ENCODE measurements around the gene TEKT1. TPM values are rescaled to one million over a fixed set of nuclear protein-coding genes. Genes with fewer than 3 reads are reported as not detected.
"Not testable (repeated sequence)": the region's sequence is repeated elsewhere in the genome, so short reads cannot be mapped to it uniquely, and the experiment has no call there.

Gene TEKT1
- polyA plus RNA-seq (2011; rRNA removed) (not detected in 2 replicates), polyA plus RNA-seq (2017; fragmentation: RNase III; extraction: RNeasy Plus Mini Kit Qiagen cat#74134 plus additional on column Dnase treatment) (not detected in 3 replicates), polyA minus RNA-seq (2011; rRNA and poly(A)+ RNA removed) (not detected in 2 replicates)
- polyA plus RNA-seq (2012; cell fraction: cytosol; rRNA removed): not detected in 2 replicates
- not detected in 2 replicates for polyA plus RNA-seq (2012; cell fraction: nucleus; rRNA removed)

GRCh38 chr17:6831661-6832263 is at the start of gene TEKT1:
Gene TEKT1 (minus strand): TSS chr17:6831729. CDS start chr17:6830376, 1,353 bp downstream.
- ATAC-seq (peak; percentile 93 to 95), DNase-seq (ENCODE audit: low read depth in 1 of 2, low spot score in 1 of 2) (peak; percentile 81 to 86), FAIRE-seq (no peak)
- Histone ChIP-seq H3K4me3 (peak within 1 kb of the TSS; percentile 47), H3K27ac (peak within 1 kb of the TSS in 1 of 2 experiments; percentile 50; a peak in 2 of 6 replicates), H3K4me1 (peaks cover 11% of the 10 kb centered on the region; the same call in 2 of the 3 replicates), H3K9me3 (no peaks in the 10 kb centered on the region), H3K4me2 (peak within 1 kb of the TSS; percentile 93)
- ChIA-PET POLR2A (no interaction called here), CTCF (interaction anchor here (0.8 to 5.1 kb wide), 9 partner anchors 11 to 189 kb away, joined by 3 to 45 read pairs (median 3); no protein-coding TSS in a partner anchor)
- TF ChIP-seq REST (IDR thresholded peaks at IDR 0.05) (no peak), CBX8 (IDR thresholded peaks at IDR 0.05) (no peak), RFX5 (IDR thresholded peaks at IDR 0.05) (peak; percentile 98), MAFK (IDR thresholded peaks at IDR 0.05; ENCODE audit: partially characterized antibody) (no peak)
- WGBS (ENCODE audit: missing lambda C conversion rate): 5% methylated on average over 35 of the region's 35 CpGs

GRCh38 chr17:6879221-6879975 is 47.9 kb upstream of the TEKT1 start:
- POLR2A ChIA-PET; H3K4me3 ChIP-seq; H3K4me2 ChIP-seq; ATAC-seq; FAIRE-seq; H3K4me1 ChIP-seq; DNase-seq (ENCODE audit: low read depth in 1 of 2, low spot score in 1 of 2): not testable (repeated sequence)
- Histone ChIP-seq H3K27ac (0 out of 6 replicates have a peak overlapping the region, but pooled peaks have one; percentile 16 to 17), H3K9me3 (peaks cover 13% of the 10 kb centered on the region)
- CTCF ChIA-PET: interaction anchor here (0.9 to 1.7 kb wide), 3 partner anchors 13 to 36 kb away, joined by 3 to 7 read pairs (median 5); no protein-coding TSS in a partner anchor
- WGBS (ENCODE audit: missing lambda C conversion rate): 78% methylated on average over 10 of the region's 10 CpGs

- not testable (repeated sequence) for DNase-seq (ENCODE audit: low read depth in 1 of 2, low spot score in 1 of 2); ATAC-seq
These were observed 43.7 kb upstream of the TEKT1 start for GRCh38 chr17:6875276-6875675.

GRCh38 chr17:6872936-6873335 is 41.4 kb upstream of the TEKT1 start:
- peak in 1 of 2 experiments; percentile 59 for DNase-seq (ENCODE audit: low read depth in 1 of 2, low spot score in 1 of 2)
- H3K4me1 ChIP-seq: peaks cover 52% of the 10 kb centered on the region
- H3K27ac ChIP-seq: peak overlapping the region; percentile 85
- no peaks in the 10 kb centered on the region for H3K9me3 ChIP-seq
- no peak for FAIRE-seq
- ChIA-PET CTCF (interaction anchor here (2.1 to 12.3 kb wide), 2 partner anchors 31 to 38 kb away, joined by 7 to 107 read pairs; no protein-coding TSS in a partner anchor), POLR2A (no interaction called here)
- peak; percentile 8 to 20; a peak in 3 of 6 replicates for ATAC-seq
- TF ChIP-seq POLR2A (IDR thresholded peaks at IDR 0.05; ENCODE audit: low read length) (no peak), MAFK (IDR thresholded peaks at IDR 0.05; ENCODE audit: partially characterized antibody) (peak; percentile 51), EP300 (IDR thresholded peaks at IDR 0.05) (peak in 1 of 2 experiments; percentile 36; a peak in 1 of 5 replicates)
- H3K4me2 ChIP-seq: peak overlapping the region; percentile 73
- H3K4me3 ChIP-seq: no peak overlapping the region
- WGBS (ENCODE audit: missing lambda C conversion rate): 55% methylated on average over 3 of the region's 3 CpGs

More at GRCh38 chr17:6875276-6875675, 43.7 kb upstream of the TEKT1 start:
- H3K9me3 ChIP-seq, POLR2A ChIA-PET, H3K4me2 ChIP-seq, H3K4me3 ChIP-seq, FAIRE-seq: not testable (repeated sequence)
- CTCF ChIA-PET: interaction anchor here (0.9 to 1.9 kb wide), 3 partner anchors 16 to 209 kb away, joined by 4 read pairs; no protein-coding TSS in a partner anchor
- Histone ChIP-seq H3K4me1 (peaks cover 28% of the 10 kb centered on the region), H3K27ac (peak overlapping the region in 1 of 2 experiments; percentile 23; a peak in 1 of 6 replicates)
- WGBS (ENCODE audit: missing lambda C conversion rate): 83% methylated on average over 4 of the region's 4 CpGs

GRCh38 chr17:6870841-6871240 is 39.3 kb upstream of the TEKT1 start:
- ChIA-PET POLR2A (no interaction called here), CTCF (interaction anchor here (1.8 to 12.3 kb wide), 4 partner anchors 17 to 151 kb away, joined by 6 to 107 read pairs (median 26); no protein-coding TSS in a partner anchor)
- TF ChIP-seq USF2 (IDR thresholded peaks at IDR 0.05) (no peak), KDM5A (IDR thresholded peaks at IDR 0.05) (no peak), CHD4 (IDR thresholded peaks at IDR 0.05; ENCODE audit: borderline replicate concordance) (no peak), RCOR1 (IDR thresholded peaks at IDR 0.05; ENCODE audit: low read depth, low read length) (no peak), SREBF2 (IDR thresholded peaks at IDR 0.05) (no peak), ZNF302 (CRISPR knock-in tag; IDR thresholded peaks at IDR 0.05) (no peak), KDM1A (IDR thresholded peaks at IDR 0.05; ENCODE audit: low read depth) (no peak), RARB (CRISPR knock-in tag; IDR thresholded peaks at IDR 0.05) (no peak), POLR2AphosphoS2 (conservative IDR thresholded peaks at IDR 0.05; ENCODE audit: low read length) (no peak), SMC3 (IDR thresholded peaks at IDR 0.05) (no peak), EP300 (IDR thresholded peaks at IDR 0.05) (no peak), BCL3 (IDR thresholded peaks at IDR 0.05) (no peak)
- H3K4me2 ChIP-seq: no peak overlapping the region; the same call in 2 of the 3 replicates
- DNase-seq (ENCODE audit: low read depth in 1 of 2, low spot score in 1 of 2) (peak in 1 of 2 experiments; percentile 29), ATAC-seq (no peak), FAIRE-seq (no peak)
- H3K4me1 ChIP-seq: peaks cover 58% of the 10 kb centered on the region
- WGBS (ENCODE audit: missing lambda C conversion rate): 74% methylated on average over 1 of the region's 1 CpG
- no peaks in the 10 kb centered on the region for H3K9me3 ChIP-seq
- no peak overlapping the region for H3K4me3 ChIP-seq
- H3K27ac ChIP-seq: peak overlapping the region; percentile 85

Data from A549 (cell line).